IPS-NIHi7 (cell line): Measurements from ENCODE around the gene FXYD4.
"Not testable (repeated sequence)": the region's sequence is repeated elsewhere in the genome, so short reads cannot be mapped to it uniquely, and the experiment has no call there.

Experiments
- DNase-seq: peaks from one replicate; pipeline ENCODE4 v3.0.0; 2012; ENCODE audit warnings: mixed read lengths; ENCODE audit errors: extremely low spot score

FXYD4 gene

DNA sequence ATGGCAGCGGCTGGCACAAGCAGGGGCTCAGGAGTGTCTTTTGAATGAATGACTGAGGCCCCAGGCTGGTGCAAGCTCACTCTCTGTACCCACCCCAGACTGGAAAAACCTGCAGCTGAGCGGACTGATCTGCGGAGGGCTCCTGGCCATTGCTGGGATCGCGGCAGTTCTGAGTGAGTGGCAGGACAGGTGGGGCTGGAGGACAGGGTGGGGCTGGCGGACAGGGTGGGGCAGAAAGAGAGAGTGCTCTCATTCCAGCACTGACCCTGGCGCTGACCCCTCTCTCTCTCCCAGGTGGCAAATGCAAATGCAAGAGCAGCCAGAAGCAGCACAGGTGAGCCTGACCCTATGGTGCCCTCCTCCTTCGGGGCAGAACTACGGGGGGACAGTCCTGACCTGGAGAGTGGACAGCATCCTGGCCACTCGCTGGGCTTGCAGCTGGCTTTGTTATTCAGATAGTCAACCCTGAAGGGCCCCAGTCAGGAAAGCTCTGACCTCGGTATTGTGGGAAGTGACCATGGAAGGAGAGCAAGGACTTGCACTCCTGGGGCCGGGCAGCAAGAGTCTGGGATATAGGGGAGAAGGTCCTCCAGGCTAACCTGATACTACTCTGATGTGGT is 4.1 kb downstream of the FXYD4 start:
- DNase-seq: no peak

GRCh38 chr10:43376046-43376635 is 4.7 kb downstream of the FXYD4 start:
- no peak for DNase-seq

- no peak for DNase-seq
Observed at GRCh38 chr10:43376828-43377423, 5.5 kb downstream of the FXYD4 start.

- peak; percentile 83 for DNase-seq
Observed at GRCh38 chr10:43377424-43377883, 6.0 kb downstream of the FXYD4 start.

DNA sequence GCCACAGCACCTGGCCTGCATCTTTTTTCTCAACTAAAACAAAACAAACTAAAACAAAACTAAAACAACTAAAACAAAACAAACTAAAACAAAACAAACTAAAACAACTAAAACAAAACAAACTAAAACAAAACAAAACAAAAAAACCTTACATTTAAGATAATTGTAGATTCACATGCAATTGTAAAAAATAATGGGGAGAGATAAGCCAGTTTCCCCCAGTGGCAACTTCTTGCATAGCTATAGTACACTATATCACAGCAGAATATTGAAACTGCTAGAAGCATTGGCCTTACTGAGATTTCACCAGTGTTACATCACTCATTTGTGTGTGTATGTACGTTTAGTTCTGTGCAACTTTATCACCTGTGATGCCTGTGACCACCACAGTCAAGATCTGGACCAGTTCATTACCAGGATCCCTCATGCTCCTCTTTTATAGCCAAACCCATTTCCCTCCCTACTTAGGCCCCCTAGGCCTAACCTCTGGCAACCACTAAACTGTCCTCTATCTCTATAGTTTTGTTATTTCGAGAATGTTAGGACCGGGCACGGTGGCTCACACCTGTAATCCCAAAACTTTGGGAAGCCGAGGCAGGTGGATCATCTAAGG is 9.3 kb downstream of the FXYD4 start:
- no peak for DNase-seq

DNA sequence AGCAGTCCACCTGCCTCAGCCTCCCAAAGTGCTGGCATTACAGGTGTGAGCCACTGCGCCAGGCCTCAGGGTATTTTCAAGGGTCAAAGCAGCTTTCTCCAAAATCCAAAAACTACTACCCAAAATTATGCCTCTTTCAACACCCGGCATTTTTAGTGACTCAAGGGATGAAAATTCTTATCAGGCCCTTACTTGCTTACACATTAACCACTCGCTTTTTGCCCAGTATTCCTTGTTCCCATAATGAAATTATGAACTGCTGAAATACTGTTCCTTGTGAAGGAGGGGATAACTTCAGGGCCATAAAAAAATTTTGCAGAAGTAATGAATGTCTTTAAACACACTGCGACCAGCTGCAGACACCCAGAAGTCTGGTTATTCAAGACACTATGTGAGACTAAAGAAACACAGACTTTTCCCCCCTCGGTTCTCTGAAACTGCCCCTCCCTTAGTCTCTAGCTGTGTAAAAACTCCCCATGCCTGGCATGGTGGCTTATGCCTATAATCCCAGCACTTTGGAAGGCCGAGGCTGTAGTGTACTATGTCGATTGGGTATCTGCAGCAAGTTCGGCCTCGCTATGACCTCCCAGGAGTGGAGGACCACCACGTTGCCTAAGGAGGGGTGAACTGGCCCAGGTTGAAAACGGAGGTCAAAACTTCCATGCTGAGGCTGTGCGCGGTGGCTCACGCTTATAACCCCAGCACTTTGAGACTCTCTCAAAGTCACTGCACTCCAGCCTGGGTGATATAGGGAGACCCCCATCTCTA is 12.0 kb downstream of the FXYD4 start:
- no peak for DNase-seq

- DNase-seq: no peak
Observed at GRCh38 chr10:43384252-43385221, 13.1 kb downstream of the FXYD4 start.

DNA sequence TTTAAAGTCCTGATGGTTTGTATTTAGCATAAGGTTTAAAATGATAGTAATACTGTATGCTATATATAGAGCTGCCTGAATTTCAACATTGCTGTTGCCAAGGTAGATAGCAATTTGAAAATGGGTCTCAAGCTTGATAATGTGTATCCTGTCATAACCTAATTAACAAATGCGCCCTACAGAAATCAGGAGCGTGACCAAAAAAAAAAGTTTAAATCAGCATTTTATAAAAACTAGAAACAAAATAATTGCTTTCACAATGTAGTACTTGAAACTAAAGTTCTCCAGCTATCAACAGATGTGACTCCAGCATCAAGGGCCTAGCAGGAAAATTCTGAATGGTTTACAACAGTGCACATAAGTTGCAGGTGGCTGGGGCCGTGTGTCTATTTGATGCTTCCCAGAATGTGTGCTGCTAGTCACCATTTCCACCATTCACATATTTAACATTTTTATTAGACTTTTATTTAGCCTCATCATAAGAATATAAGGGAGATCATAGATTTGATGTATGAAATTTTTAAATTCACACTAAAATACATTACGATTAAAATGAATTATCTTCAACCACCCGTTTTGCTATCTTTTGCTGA is 14.1 kb downstream of the FXYD4 start:
- DNase-seq: no peak

- DNase-seq: no peak
Observed at GRCh38 chr10:43386549-43386948, 15.1 kb downstream of the FXYD4 start.

DNA sequence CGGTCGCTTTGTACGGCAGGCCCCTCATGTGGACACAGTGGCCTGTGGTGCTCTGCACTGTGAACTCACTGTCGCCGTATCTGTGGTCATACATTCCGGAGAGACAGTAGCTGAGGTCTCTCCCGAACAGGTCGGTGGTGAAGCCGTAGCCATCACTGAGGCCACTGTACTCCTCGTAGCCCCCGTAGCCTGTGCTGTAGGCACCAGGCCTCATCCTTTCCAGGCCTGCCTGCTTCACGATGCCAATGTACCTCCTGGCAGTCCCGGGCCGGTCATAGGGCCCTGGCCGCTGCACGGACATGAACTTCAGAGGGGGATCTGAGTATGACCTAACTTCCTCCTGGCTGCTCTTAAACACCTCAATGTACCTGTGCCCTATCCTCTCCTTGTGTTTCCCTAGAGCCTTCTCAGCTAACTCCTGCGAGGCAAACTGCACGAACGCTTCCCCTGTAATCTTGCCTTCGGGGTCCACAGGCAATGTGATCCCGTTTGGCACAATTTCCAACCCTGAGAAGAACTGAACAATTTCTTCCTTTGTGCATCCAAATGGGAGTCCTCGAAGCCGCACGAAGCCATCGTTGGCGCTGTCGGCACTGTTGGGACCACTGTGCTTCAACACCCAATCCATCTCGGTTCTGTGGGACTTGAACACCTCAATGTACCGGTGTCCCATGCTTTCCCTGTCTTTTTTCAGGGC is 15.7 kb downstream of the FXYD4 start:
- no peak for DNase-seq

DNA sequence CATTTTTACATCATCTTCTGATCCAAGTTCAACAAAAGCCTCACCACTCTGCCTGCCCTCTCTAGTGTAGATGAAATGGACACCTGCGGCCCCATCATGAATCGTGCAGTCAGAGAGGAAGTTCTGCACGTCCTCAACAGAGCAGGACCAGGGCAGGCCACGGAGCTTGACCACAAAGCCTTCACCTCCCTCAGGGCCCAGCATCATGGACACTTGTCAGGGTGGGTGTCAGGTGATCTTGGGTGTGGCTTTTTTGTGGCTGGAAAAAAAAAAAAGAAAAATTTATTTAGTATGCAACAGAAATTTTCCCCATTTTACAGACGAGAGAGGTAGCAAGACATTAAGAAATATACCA is 16.2 kb downstream of the FXYD4 start:
- no peak for DNase-seq

GRCh38 chr10:43389867-43390266 is 18.4 kb downstream of the FXYD4 start:
- DNase-seq: no peak

GRCh38 chr10:43390333-43390732 is 18.9 kb downstream of the FXYD4 start:
- no peak for DNase-seq

DNA sequence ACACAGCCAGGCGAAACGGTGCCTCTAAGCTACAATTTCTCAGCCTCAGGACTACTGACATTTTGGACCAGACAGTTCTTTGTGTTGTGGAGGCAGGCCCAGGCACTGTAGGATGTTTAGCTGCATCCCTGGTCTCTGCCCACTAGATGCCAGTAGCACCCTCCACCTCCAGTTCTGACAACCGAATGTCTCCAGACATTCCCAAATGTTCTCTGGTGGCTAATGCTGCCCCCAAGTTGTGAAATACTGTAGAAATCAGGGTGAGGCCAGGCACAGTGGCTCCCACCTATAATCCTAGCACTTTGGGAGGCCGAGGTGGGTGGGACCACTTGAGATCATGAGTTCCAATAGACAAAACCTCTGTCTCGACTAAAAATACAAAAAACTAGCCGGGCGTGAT is 19.3 kb downstream of the FXYD4 start:
- DNase-seq: no peak

GRCh38 chr10:43391496-43391895 is 20.1 kb downstream of the FXYD4 start:
- no peak for DNase-seq

GRCh38 chr10:43392748-43393147 is 21.3 kb downstream of the FXYD4 start:
- no peak for DNase-seq

DNA sequence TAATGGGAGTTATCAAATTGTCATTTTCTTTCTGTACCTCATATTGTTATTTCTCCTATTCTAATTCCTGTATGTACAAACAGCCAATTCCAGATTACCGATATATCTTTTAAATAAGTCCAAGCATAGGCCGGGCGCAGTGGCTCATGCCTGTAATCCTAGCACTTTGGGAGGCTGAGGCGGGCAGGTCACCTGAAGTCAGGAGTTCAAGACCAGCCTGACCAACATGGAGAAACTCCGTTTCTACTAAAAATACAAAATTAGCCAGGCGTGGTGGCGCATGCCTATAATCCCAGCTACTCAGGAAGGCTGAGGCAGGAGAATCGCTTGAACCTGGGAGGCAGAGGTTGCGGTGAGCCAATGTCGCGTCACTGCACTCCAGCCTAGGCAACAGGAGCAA is 21.8 kb downstream of the FXYD4 start:
- not testable (repeated sequence) for DNase-seq

DNA sequence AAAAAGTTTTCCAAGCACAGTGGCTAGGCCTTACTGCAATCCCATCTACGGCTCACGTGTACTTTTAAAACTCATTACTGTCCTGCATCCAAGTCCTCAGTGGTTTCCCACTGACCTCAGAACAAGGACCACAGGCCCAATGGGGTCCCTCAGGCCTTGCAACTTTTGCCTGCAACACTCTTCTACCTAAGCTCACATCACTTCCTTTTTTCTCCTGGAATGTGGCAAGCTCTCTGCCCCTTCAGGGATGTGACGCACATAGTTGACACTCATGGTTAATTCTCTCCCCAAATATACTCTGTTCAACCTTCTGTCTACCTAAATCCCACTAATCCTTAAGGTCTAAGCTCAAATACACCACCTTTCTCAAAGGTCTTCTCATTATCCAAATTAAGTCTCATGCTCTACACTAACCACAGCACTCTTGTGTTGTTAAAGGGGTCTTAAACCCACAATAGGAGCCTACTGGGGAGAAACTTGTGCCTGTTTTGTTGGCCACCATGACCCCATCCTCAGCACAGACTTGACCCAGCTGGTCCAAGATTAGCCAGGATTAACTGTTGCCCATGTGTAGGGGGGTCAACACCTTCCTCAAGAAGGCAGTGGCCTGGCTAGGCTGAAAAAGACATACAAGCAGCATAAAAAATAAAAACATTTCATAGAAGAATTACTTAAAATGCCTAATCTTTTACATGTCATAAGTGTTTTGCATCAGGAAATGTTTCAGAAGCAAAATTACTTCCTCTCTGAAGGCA is 22.3 kb downstream of the FXYD4 start:
- DNase-seq: no peak

DNA sequence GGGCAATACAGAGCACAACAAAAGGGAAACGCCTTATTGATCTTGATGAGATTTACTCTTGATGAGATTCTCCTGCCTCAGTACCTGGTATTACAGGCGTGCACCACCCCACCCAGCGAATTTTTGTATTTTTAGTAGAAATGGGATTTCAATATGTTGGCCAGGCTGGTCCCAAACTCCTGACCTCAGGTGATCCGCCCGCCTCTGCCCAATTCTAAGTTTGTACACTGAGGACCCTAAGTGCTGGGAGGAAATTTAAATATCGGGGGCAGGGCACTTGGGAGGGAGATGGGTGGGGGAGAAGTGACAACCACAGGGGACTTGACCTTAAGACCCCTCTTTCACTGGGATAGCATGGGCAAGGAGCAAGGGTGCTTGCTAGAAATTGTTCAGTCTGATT is 23.4 kb downstream of the FXYD4 start:
- no peak for DNase-seq
